HepG2 (cell line): ENCODE results near the gene KHK. TPM values are rescaled to one million over a fixed set of nuclear protein-coding genes. Genes with fewer than 3 reads are reported as not detected.
A peak's percentile ranks its signal among the peaks of the same experiment; 100 is the strongest.

Source experiments
- DPF2 ChIP-seq: sonication (generic); formaldehyde crosslinking; IDR thresholded peaks from 2 replicates; pipeline ENCODE4 v1.4.0; 2020; ENCODE audit warnings: mild to moderate bottlenecking, low read depth, missing genetic modification reagents, borderline replicate concordance
- FOXA3 ChIP-seq: IDR thresholded peaks from 2 replicates; pipeline ENCODE4 v1.6.1; 2016; ENCODE audit warnings: missing genetic modification reagents, missing compliant biosample characterization
- FOXK1 ChIP-seq: sonication (generic); formaldehyde crosslinking; IDR thresholded peaks from 2 replicates; pipeline ENCODE4 v1.4.0; 2020; ENCODE audit warnings: low read depth, missing genetic modification reagents, borderline replicate concordance
- HDAC2 ChIP-seq: sonication (generic); formaldehyde crosslinking; IDR thresholded peaks from 2 replicates; pipeline ENCODE4 v1.4.0; 2020; ENCODE audit warnings: missing genetic modification reagents
- ISX ChIP-seq: sonication (generic); formaldehyde crosslinking; conservative IDR thresholded peaks from 2 replicates; pipeline ENCODE4 v1.5.0; 2020; ENCODE audit warnings: missing genetic modification reagents
- MAFG ChIP-seq: sonication (generic); formaldehyde crosslinking; IDR thresholded peaks from 2 replicates; pipeline ENCODE4 v1.5.1; 2020; ENCODE audit warnings: mild to moderate bottlenecking, missing genetic modification reagents
- NFKBIZ ChIP-seq: IDR thresholded peaks from 2 replicates; pipeline ENCODE4 v1.6.1; 2018; ENCODE audit warnings: missing genetic modification reagents, missing compliant biosample characterization
- PTBP1 ChIP-seq: fragments of 200-400 bp; formaldehyde crosslinking; IDR thresholded peaks from 2 replicates; pipeline ENCODE4 v1.6.1; 2018; ENCODE audit warnings: low read length, low read depth; ENCODE audit not compliant: poor library complexity, severe bottlenecking
- RFXAP ChIP-seq: sonication (generic); formaldehyde crosslinking; IDR thresholded peaks from 2 replicates; pipeline ENCODE4 v1.4.0; 2020; ENCODE audit warnings: missing genetic modification reagents, borderline replicate concordance
- SETDB1 ChIP-seq: sonication (generic); formaldehyde crosslinking; IDR thresholded peaks from 2 replicates; pipeline ENCODE4 v1.5.1; 2020; ENCODE audit warnings: missing genetic modification reagents, mild to moderate bottlenecking, borderline replicate concordance
- SMAD1 ChIP-seq: sonication (generic); formaldehyde crosslinking; IDR thresholded peaks from 2 replicates; pipeline ENCODE4 v1.4.0; 2020; ENCODE audit warnings: missing genetic modification reagents, low read depth, mild to moderate bottlenecking, borderline replicate concordance
- SNAPC2 ChIP-seq: sonication (generic); formaldehyde crosslinking; IDR thresholded peaks from 2 replicates; pipeline ENCODE4 v1.8.1; 2022; ENCODE audit warnings: mild to moderate bottlenecking, missing genetic modification reagents
- SP2 ChIP-seq: sonication (generic); formaldehyde crosslinking; IDR thresholded peaks from 2 replicates; pipeline ENCODE4 v1.5.1; 2020; ENCODE audit warnings: mild to moderate bottlenecking, missing genetic modification reagents
- TARDBP ChIP-seq: sonication (generic); formaldehyde crosslinking; IDR thresholded peaks from 2 replicates; pipeline ENCODE4 v1.8.0; 2022; ENCODE audit warnings: mild to moderate bottlenecking, missing genetic modification reagents
- TRIM24 ChIP-seq: sonication (generic); formaldehyde crosslinking; IDR thresholded peaks from 2 replicates; pipeline ENCODE4 v1.8.0; 2022; ENCODE audit warnings: mild to moderate bottlenecking, missing genetic modification reagents
- ZNF33A ChIP-seq: sonication (generic); formaldehyde crosslinking; IDR thresholded peaks from 2 replicates; pipeline ENCODE4 v1.5.1; 2020; ENCODE audit warnings: missing genetic modification reagents, mild to moderate bottlenecking, moderate library complexity, borderline replicate concordance
- ZNF550 ChIP-seq: sonication (generic); formaldehyde crosslinking; IDR thresholded peaks from 2 replicates; pipeline ENCODE4 v1.4.0; 2020; ENCODE audit warnings: mild to moderate bottlenecking, missing genetic modification reagents, borderline replicate concordance
- ZNF557 ChIP-seq: sonication (generic); formaldehyde crosslinking; IDR thresholded peaks from 2 replicates; pipeline ENCODE4 v1.4.0; 2020; ENCODE audit warnings: missing genetic modification reagents
- ZSCAN21 ChIP-seq: sonication (generic); formaldehyde crosslinking; IDR thresholded peaks from 2 replicates; pipeline ENCODE4 v1.8.0; 2022; ENCODE audit warnings: mild to moderate bottlenecking, missing genetic modification reagents, moderate library complexity, borderline replicate concordance
- ZSCAN22 ChIP-seq: sonication (generic); formaldehyde crosslinking; IDR thresholded peaks from 2 replicates; pipeline ENCODE4 v1.4.0; 2020; ENCODE audit warnings: mild to moderate bottlenecking, missing genetic modification reagents
- polyA plus RNA-seq, 8 experiments: library from polyadenylated mRNA; depleted of rRNA in 3 of 8; stranded (reverse) in 7 of 8; unstranded in 1 of 8; fragments of >200 nt; fragmentation: Illumina TruSeq in 4 of 8; extraction: Trizol in 4 of 8; gene quantifications; 2 replicates each; pipeline versions ENCODE4 v1.2.1 to v1.2.3, GENCODE V29; 2011 to 2016; ENCODE audit warnings: low read depth in 4 of 8, missing spikeins in 1 of 8, mixed read lengths in 1 of 8; ENCODE audit not compliant: insufficient read depth in 1 of 8
- total RNA-seq, 5 experiments: library from RNA; depleted of rRNA; stranded (reverse); fragments of >200 nt; fragmentation: Illumina TruSeq; extraction: Trizol; gene quantifications; 2 replicates each; pipeline ENCODE4 v1.2.3, GENCODE V29; 2016; ENCODE audit warnings: low read depth in 1 of 5
- TF ChIP-seq, protein P1 (sequence below): sonication (generic); formaldehyde crosslinking; IDR thresholded peaks from 2 replicates; pipeline ENCODE4 v1.4.0; 2020; ENCODE audit warnings: missing genetic modification reagents
- TF ChIP-seq, protein P2 (sequence below): sonication (generic); formaldehyde crosslinking; IDR thresholded peaks from 2 replicates; pipeline ENCODE4 v1.8.0; 2022; ENCODE audit warnings: low read depth, missing genetic modification reagents
- TF ChIP-seq, protein P3 (sequence below): sonication (generic); formaldehyde crosslinking; IDR thresholded peaks from 2 replicates; pipeline ENCODE4 v1.4.0; 2020; ENCODE audit warnings: mild to moderate bottlenecking, missing genetic modification reagents

Gene KHK
- total and polyA plus RNA-seq, 2 of the 13 experiments (the other 11 are each of a cell fraction or from before 2014, with no cell fraction given) = 40.9 to 99.2 TPM

DNA sequence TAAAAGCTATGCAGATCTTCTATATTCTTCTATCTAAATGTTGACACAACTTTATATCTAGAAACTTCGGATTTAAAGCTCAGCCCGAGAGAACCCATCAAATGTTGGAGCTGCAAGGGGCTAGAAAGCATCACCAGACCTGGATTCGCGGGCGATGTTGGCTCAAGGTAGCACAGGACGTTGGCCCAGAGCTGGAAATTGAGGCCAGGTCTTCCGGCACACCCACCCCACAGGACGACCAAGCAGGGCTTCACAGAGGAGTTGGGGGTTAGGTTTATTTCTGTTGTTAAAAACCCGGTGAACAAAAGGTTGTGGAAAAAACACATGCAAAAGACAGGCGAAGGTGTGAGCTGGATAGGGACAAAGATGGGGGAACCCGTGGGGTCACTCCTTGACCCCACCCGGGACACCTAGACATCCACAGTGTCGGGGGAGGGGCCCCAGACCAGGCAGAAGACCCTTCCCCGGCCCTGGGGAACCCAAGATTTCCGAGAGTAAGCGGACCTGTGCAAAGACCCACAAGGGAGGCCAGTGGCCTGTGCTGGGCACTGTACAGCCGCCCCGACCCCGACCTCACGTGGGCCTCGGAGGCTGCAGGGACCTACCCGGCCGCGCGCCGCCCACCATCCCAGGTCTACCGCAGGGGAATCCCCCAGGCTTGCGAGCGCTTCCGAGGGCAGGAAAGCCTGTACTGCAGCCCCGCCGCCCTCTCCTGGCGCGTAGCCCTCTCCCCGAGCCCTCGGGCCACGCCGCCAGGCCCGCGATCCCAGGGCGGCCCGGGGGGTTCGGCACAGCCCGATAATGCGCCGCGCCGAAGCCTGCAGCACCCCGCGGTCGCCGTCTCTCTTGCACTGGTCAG is 36.9 kb upstream of the KHK start (continued):
- TF ChIP-seq FOXK1 (CRISPR knock-in tag) = 0 out of 2 replicates have a peak, but pooled peaks have one; percentile 17
- no peak for TF ChIP-seq MAFG (CRISPR knock-in tag)
- TF ChIP-seq, protein P1, sequence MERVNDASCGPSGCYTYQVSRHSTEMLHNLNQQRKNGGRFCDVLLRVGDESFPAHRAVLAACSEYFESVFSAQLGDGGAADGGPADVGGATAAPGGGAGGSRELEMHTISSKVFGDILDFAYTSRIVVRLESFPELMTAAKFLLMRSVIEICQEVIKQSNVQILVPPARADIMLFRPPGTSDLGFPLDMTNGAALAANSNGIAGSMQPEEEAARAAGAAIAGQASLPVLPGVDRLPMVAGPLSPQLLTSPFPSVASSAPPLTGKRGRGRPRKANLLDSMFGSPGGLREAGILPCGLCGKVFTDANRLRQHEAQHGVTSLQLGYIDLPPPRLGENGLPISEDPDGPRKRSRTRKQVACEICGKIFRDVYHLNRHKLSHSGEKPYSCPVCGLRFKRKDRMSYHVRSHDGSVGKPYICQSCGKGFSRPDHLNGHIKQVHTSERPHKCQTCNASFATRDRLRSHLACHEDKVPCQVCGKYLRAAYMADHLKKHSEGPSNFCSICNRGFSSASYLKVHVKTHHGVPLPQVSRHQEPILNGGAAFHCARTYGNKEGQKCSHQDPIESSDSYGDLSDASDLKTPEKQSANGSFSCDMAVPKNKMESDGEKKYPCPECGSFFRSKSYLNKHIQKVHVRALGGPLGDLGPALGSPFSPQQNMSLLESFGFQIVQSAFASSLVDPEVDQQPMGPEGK (CRISPR knock-in tag) = no peak
- TF ChIP-seq HDAC2 (CRISPR knock-in tag) = no peak; the same call in 1 of the 2 replicates
- TF ChIP-seq NFKBIZ (CRISPR knock-in tag) = no peak
- peak; percentile 87 for TF ChIP-seq PTBP1
- no peak for TF ChIP-seq ZSCAN22 (CRISPR knock-in tag)
- 0 out of 2 replicates have a peak, but pooled peaks have one; percentile 31 for TF ChIP-seq SP2
- TF ChIP-seq ISX = no peak
- no peak; the same call in 1 of the 2 replicates for TF ChIP-seq RFXAP (CRISPR knock-in tag)
- TF ChIP-seq ZNF550 (CRISPR knock-in tag) = 0 out of 2 replicates have a peak, but pooled peaks have one; percentile 22
- no peak for TF ChIP-seq TARDBP (CRISPR knock-in tag)
- TF ChIP-seq ZNF557 (CRISPR knock-in tag) = no peak
- peak; percentile 9; the same call in 1 of the 2 replicates for TF ChIP-seq ZSCAN21
- no peak for TF ChIP-seq SNAPC2
- 0 out of 2 replicates have a peak, but pooled peaks have one; percentile 15 for TF ChIP-seq TRIM24 (CRISPR knock-in tag)
- TF ChIP-seq FOXA3 = peak; percentile 35
- TF ChIP-seq, protein P2, sequence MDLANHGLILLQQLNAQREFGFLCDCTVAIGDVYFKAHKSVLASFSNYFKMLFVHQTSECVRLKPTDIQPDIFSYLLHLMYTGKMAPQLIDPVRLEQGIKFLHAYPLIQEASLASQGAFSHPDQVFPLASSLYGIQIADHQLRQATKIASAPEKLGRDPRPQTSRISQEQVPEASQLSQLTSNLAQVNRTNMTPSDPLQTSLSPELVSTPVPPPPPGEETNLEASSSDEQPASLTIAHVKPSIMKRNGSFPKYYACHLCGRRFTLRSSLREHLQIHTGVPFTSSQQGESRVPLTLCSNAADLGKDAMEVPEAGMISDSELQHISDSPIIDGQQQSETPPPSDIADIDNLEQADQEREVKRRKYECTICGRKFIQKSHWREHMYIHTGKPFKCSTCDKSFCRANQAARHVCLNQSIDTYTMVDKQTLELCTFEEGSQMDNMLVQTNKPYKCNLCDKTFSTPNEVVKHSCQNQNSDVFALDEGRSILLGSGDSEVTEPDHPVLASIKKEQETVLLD = no peak
- no peak for TF ChIP-seq DPF2 (CRISPR knock-in tag)
- TF ChIP-seq SMAD1 = no peak
- no peak for TF ChIP-seq SETDB1 (CRISPR knock-in tag)
- TF ChIP-seq, protein P3, sequence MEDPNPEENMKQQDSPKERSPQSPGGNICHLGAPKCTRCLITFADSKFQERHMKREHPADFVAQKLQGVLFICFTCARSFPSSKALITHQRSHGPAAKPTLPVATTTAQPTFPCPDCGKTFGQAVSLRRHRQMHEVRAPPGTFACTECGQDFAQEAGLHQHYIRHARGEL (CRISPR knock-in tag) = peak; percentile 89; the same call in 1 of the 2 replicates
- TF ChIP-seq ZNF33A (CRISPR knock-in tag) = no peak
